Natural killer cell (primary cell): ENCODE measurements around the gene GARNL3. TPM values are rescaled to one million over a fixed set of nuclear protein-coding genes. Genes with fewer than 3 reads are reported as not detected.

Experiments used
- ATAC-seq, 3 donors: fragments of 150-1000 bp in 2 of 3; fragments of 200-7000 bp in 1 of 3; cut with Tn5 transposase; 1 replicate in 1 of 3; 2 replicates in 2 of 3; pipeline ENCODE4 v1.10.0; 2021; ENCODE audit warnings: mild to moderate bottlenecking in 2 of 3, moderate library complexity in 2 of 3
- DNase-seq, 2 donors: peaks; one replicate each; pipeline versions ENCODE4 v3.0.0 to v3.0.0-alpha.2; 2013 to 2021; ENCODE audit warnings: mixed read lengths in 1 of 2
- H3K27ac ChIP-seq: one replicate; pipeline ENCODE4 v1.5.1; 2013; ENCODE audit warnings: mild to moderate bottlenecking, low read length
- H3K27me3 ChIP-seq: one replicate; pipeline ENCODE4 v1.6.1; 2013; ENCODE audit warnings: low read length; ENCODE audit not compliant: control insufficient read depth, insufficient read depth
- H3K36me3 ChIP-seq: one replicate; pipeline ENCODE4 v1.6.1; 2013; ENCODE audit warnings: low read length; ENCODE audit not compliant: control insufficient read depth, insufficient read depth
- H3K4me1 ChIP-seq: one replicate; pipeline ENCODE4 v1.6.1; 2013; ENCODE audit warnings: low read length; ENCODE audit not compliant: control insufficient read depth, insufficient read depth
- H3K4me3 ChIP-seq: one replicate; pipeline ENCODE4 v1.5.1; 2013; ENCODE audit warnings: low read length
- H3K9me3 ChIP-seq: one replicate; pipeline ENCODE4 v1.6.1; 2013; ENCODE audit warnings: low read length; ENCODE audit not compliant: control insufficient read depth, insufficient read depth
- H3K27ac Mint-ChIP-seq, 2 donors: one replicate each; pipeline ENCODE4 v1.8.0; 2022; ENCODE audit warnings: mild to moderate bottlenecking in 2 of 2, mixed read lengths in 2 of 2, moderate library complexity in 1 of 2
- H3K27me3 Mint-ChIP-seq, 2 donors: one replicate each; pipeline ENCODE4 v1.8.0; 2022; ENCODE audit warnings: low read depth in 2 of 2, mixed read lengths in 2 of 2
- H3K36me3 Mint-ChIP-seq: one replicate; pipeline ENCODE4 v1.8.0; 2022; ENCODE audit warnings: mixed read lengths
- H3K4me1 Mint-ChIP-seq, 2 donors: one replicate each; pipeline ENCODE4 v1.8.0; 2022; ENCODE audit warnings: mixed read lengths in 2 of 2
- H3K4me3 Mint-ChIP-seq: one replicate; pipeline ENCODE4 v1.8.0; 2022; ENCODE audit warnings: mild to moderate bottlenecking, moderate library complexity, mixed read lengths
- H3K9me3 Mint-ChIP-seq, 2 donors: one replicate each; pipeline ENCODE4 v1.8.0; 2022; ENCODE audit warnings: mixed read lengths in 2 of 2
- WGBS: methylation state at CpG from one replicate; pipeline ENCODE4 v1.1.7; 2013; ENCODE audit warnings: missing lambda C conversion rate; ENCODE audit not compliant: insufficient coverage; 5-methylcytosine and 5-hydroxymethylcytosine counted together
- intact Hi-C: fragments of 100-400 bp; cut with micrococcal nuclease; formaldehyde crosslinking; loops from one replicate; pipeline ENCODE4 v1.14.2; 2022
- total RNA-seq, 4 donors: library from RNA; stranded (reverse); fragments of 120-200 nt in 1 of 4; gene quantifications; one replicate each; pipeline versions ENCODE4 v1.2.3 to v1.2.4, GENCODE V29; 2013 to 2022
- TF ChIP-seq, protein P1 (sequence below): fragments of 200-600 bp; IDR thresholded peaks from one replicate; pipeline ENCODE4 v1.8.0; 2022; ENCODE audit warnings: antibody characterized with exemption

Gene GARNL3
- total RNA-seq, 3 donors from 2014 or later (not counting 1 experiment from before 2014, with no cell fraction given), result 3.8 to 6.0 (median 6.0) TPM

GRCh38 chr9:127313042-127313560 lies 48.5 kb downstream of the GARNL3 start:
- no peak overlapping the region for H3K27ac Mint-ChIP-seq
- TF ChIP-seq, protein P1, sequence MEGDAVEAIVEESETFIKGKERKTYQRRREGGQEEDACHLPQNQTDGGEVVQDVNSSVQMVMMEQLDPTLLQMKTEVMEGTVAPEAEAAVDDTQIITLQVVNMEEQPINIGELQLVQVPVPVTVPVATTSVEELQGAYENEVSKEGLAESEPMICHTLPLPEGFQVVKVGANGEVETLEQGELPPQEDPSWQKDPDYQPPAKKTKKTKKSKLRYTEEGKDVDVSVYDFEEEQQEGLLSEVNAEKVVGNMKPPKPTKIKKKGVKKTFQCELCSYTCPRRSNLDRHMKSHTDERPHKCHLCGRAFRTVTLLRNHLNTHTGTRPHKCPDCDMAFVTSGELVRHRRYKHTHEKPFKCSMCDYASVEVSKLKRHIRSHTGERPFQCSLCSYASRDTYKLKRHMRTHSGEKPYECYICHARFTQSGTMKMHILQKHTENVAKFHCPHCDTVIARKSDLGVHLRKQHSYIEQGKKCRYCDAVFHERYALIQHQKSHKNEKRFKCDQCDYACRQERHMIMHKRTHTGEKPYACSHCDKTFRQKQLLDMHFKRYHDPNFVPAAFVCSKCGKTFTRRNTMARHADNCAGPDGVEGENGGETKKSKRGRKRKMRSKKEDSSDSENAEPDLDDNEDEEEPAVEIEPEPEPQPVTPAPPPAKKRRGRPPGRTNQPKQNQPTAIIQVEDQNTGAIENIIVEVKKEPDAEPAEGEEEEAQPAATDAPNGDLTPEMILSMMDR, result no peak
- H3K27me3 Mint-ChIP-seq, result peaks cover 6 to 25% of the 10 kb centered on the region in 2 donors
- Histone ChIP-seq H3K36me3 (no peaks in the 10 kb centered on the region), H3K4me1 (no peaks in the 10 kb centered on the region), H3K4me3 (no peak overlapping the region), H3K9me3 (no peaks in the 10 kb centered on the region), H3K27ac (no peak overlapping the region), H3K27me3 (no peaks in the 10 kb centered on the region)
- no peaks in the 10 kb centered on the region for H3K4me1 Mint-ChIP-seq
- intact Hi-C loops, result no loop called here
- H3K36me3 Mint-ChIP-seq, result no peaks in the 10 kb centered on the region
- ATAC-seq (no peak), DNase-seq (no peak)
- WGBS, result 92% methylated on average over 7 of the region's 7 CpGs
- no peak overlapping the region for H3K4me3 Mint-ChIP-seq
- H3K9me3 Mint-ChIP-seq, result no peaks in the 10 kb centered on the region

GRCh38 chr9:127314911-127315310 lies 50.3 kb downstream of the GARNL3 start:
- no peak overlapping the region for H3K27ac Mint-ChIP-seq
- intact Hi-C loops, result no loop called here
- Histone ChIP-seq H3K4me1 (no peaks in the 10 kb centered on the region), H3K27me3 (no peaks in the 10 kb centered on the region), H3K9me3 (no peaks in the 10 kb centered on the region), H3K27ac (no peak overlapping the region), H3K4me3 (no peak overlapping the region), H3K36me3 (no peaks in the 10 kb centered on the region)
- H3K4me1 Mint-ChIP-seq, result no peaks in the 10 kb centered on the region
- TF ChIP-seq, protein P1, result no peak
- H3K4me3 Mint-ChIP-seq, result no peak overlapping the region
- no peaks in the 10 kb centered on the region for H3K9me3 Mint-ChIP-seq
- ATAC-seq (no peak), DNase-seq (no peak)
- WGBS, result 87% methylated on average over 2 of the region's 2 CpGs
- no peaks in the 10 kb centered on the region for H3K36me3 Mint-ChIP-seq
- H3K27me3 Mint-ChIP-seq, result peaks cover 3 to 17% of the 10 kb centered on the region in 2 donors

DNA sequence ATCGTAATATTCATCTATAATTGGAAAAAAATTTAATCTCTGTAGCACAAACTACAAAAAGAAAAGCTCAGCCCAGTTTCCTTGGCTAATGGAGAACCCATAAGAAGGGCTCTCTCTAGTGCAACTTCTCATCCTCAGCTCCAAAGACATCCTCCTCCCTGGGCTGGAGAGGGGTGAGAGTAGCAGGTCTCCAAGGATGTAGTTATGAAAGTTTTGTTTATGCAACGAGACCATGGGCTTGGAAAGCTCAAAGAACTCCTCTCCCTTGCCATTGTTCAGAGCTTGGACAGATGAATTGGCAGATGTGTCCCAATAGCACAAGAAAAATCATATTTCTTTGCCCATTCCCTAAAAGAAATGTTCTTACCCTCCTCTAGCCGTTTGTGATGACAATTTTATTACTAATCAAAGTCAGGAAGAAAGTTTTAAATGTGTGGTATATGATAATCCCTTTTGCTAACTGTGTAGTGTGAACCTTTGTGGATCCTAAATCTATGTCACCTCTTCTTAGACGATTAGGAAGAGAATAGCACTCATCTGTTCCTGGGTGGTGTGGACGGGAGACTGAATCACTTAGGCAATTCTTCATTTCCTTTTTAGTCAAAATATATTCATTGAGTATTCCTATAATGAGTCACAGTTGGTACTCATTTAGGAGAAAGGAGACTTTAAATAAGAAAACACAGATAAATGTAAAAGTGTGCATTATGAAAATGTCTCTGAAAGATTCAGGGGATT lies 52.2 kb downstream of the GARNL3 start:
- Histone ChIP-seq H3K4me3 (no peak overlapping the region), H3K27ac (no peak overlapping the region), H3K27me3 (no peaks in the 10 kb centered on the region), H3K36me3 (no peaks in the 10 kb centered on the region), H3K9me3 (no peaks in the 10 kb centered on the region), H3K4me1 (no peaks in the 10 kb centered on the region)
- no peak for DNase-seq
- 90% methylated on average over 3 of the region's 5 CpGs for WGBS
- no peaks in the 10 kb centered on the region for H3K36me3 Mint-ChIP-seq
- ATAC-seq, result no peak
- TF ChIP-seq, protein P1, result no peak
- no peaks in the 10 kb centered on the region for H3K9me3 Mint-ChIP-seq
- H3K4me3 Mint-ChIP-seq, result no peak overlapping the region
- intact Hi-C loops, result no loop called here
- H3K27me3 Mint-ChIP-seq, result peaks cover 5 to 15% of the 10 kb centered on the region in 2 donors
- no peak overlapping the region for H3K27ac Mint-ChIP-seq
- H3K4me1 Mint-ChIP-seq, result no peaks in the 10 kb centered on the region
